Endothelial cell of umbilical vein (primary cell): ENCODE data around the gene SLC16A4. TPM values are rescaled to one million over a fixed set of nuclear protein-coding genes. Genes with fewer than 3 reads are reported as not detected.

Experiments used
- BruUV-seq: library from RNA; stranded (reverse); fragments of 400-500 nt; replicated peaks from 2 replicates; lab custom pipeline; 2021; lab: Mats Ljungman, UMichigan
- CTCF ChIA-PET: fragments of 300-600, 350-600 bp; sonication (Branson Sonifier 250); formaldehyde crosslinking; loops from one replicate; lab custom pipeline; 2021; ENCODE audit warnings: antibody characterized with exemption, inconsistent platforms; lab: Charles Lee
- POLR2A ChIA-PET: fragments of 300-600, 350-600 bp; sonication (Branson Sonifier 250); formaldehyde crosslinking; loops from one replicate; lab custom pipeline; 2021; ENCODE audit warnings: antibody characterized with exemption, inconsistent platforms; lab: Charles Lee
- DNase-seq: peaks from one replicate; pipeline ENCODE4 v3.0.0-alpha.2; 2011; ENCODE audit warnings: low read depth, low spot score
- FAIRE-seq: peaks from 2 replicates; lab custom pipeline; 2011; peaks lifted over from hg19 to GRCh38; lab: Jason Lieb, UNC
- H2AFZ ChIP-seq: 2 replicates; pipeline ENCODE4 v1.6.0; 2012; ENCODE audit warnings: low read depth, low read length, control low read depth, inconsistent platforms
- H3K27ac ChIP-seq: 2 replicates; pipeline ENCODE4 v1.5.1; 2011; ENCODE audit warnings: low read depth, mild to moderate bottlenecking, control low read depth, low read length, moderate library complexity; ENCODE audit not compliant: insufficient read depth
- H3K27me3 ChIP-seq, 2 experiments: 2 replicates each; pipeline versions ENCODE4 v1.6.0 to v1.6.1; 2011; ENCODE audit warnings: low read length in 2 of 2, mixed read lengths in 1 of 2; ENCODE audit not compliant: control insufficient read depth in 2 of 2, insufficient read depth in 2 of 2
- H3K36me3 ChIP-seq, 2 experiments: 2 replicates in 1 of 2; 3 replicates in 1 of 2; pipeline ENCODE4 v1.5.1; 2011; ENCODE audit warnings: low read length in 2 of 2, mild to moderate bottlenecking in 1 of 2, moderate library complexity in 1 of 2; ENCODE audit not compliant: control insufficient read depth in 2 of 2, insufficient read depth in 2 of 2; ENCODE audit errors: extremely low read depth in 1 of 2
- H3K4me1 ChIP-seq: 3 replicates; pipeline ENCODE4 v1.5.1; 2011; ENCODE audit warnings: mild to moderate bottlenecking, low read length; ENCODE audit not compliant: control insufficient read depth, insufficient read depth; ENCODE audit errors: extremely low read depth
- H3K4me2 ChIP-seq: 2 replicates; pipeline ENCODE4 v1.6.1; 2011; ENCODE audit warnings: low read length, control low read depth, mixed read lengths; ENCODE audit not compliant: insufficient read depth
- H3K4me3 ChIP-seq, 3 experiments: fragments of 200-600 bp in 1 of 3; sonication (generic), shearing (Covaris generic) in 1 of 3; replicated peaks in 1 of 3; 2 replicates each; pipeline ENCODE4 v1.5.1; 2011 to 2016; ENCODE audit warnings: control low read depth in 3 of 3, low read length in 3 of 3, mild to moderate bottlenecking in 2 of 3, inconsistent platforms in 1 of 3, low read depth in 1 of 3, moderate library complexity in 1 of 3; ENCODE audit not compliant: insufficient read depth in 1 of 3
- H3K79me2 ChIP-seq: 2 replicates; pipeline ENCODE4 v1.6.0; 2012; ENCODE audit warnings: low read length, inconsistent platforms; ENCODE audit not compliant: control insufficient read depth, insufficient read depth
- H3K9ac ChIP-seq: replicated peaks from 2 replicates; pipeline ENCODE3; 2011; ENCODE audit warnings: low read length, control low read depth; ENCODE audit not compliant: insufficient read depth; ENCODE audit errors: extremely low read depth
- H3K9me1 ChIP-seq: replicated peaks from 3 replicates; pipeline ENCODE4 v1.6.0; 2011; ENCODE audit warnings: mild to moderate bottlenecking, low read length; ENCODE audit not compliant: control insufficient read depth, insufficient read depth; ENCODE audit errors: extremely low read depth
- H3K9me3 ChIP-seq: replicated peaks from 2 replicates; pipeline ENCODE4 v1.5.1; 2012; ENCODE audit warnings: low read length, inconsistent platforms; ENCODE audit not compliant: control insufficient read depth, insufficient read depth
- H4K20me1 ChIP-seq: replicated peaks from 2 replicates; pipeline ENCODE3; 2011; ENCODE audit warnings: mild to moderate bottlenecking, low read length; ENCODE audit not compliant: control insufficient read depth, insufficient read depth; ENCODE audit errors: extremely low read depth
- EZH2 ChIP-seq: IDR thresholded peaks from 2 replicates; pipeline ENCODE4 v1.6.1; 2012; ENCODE audit warnings: borderline replicate concordance, low read depth, mild to moderate bottlenecking, moderate library complexity, low read length, inconsistent platforms; ENCODE audit not compliant: severe bottlenecking
- FOS ChIP-seq: IDR thresholded peaks from 2 replicates; pipeline ENCODE4 v1.6.1; 2011; ENCODE audit warnings: mild to moderate bottlenecking, low read length, moderate library complexity, borderline replicate concordance; ENCODE audit not compliant: insufficient read depth
- GATA2 ChIP-seq: IDR thresholded peaks from 2 replicates; pipeline ENCODE4 v1.7.0; 2011; ENCODE audit warnings: low read depth, mild to moderate bottlenecking, moderate library complexity, mixed read lengths, low read length; ENCODE audit not compliant: insufficient read length, insufficient read depth
- JUN ChIP-seq: IDR thresholded peaks from 2 replicates; pipeline ENCODE4 v1.6.1; 2011; ENCODE audit warnings: borderline replicate concordance, low read depth; ENCODE audit not compliant: insufficient read length, insufficient read depth
- MAX ChIP-seq: IDR thresholded peaks from 2 replicates; pipeline ENCODE4 v1.6.1; 2011; ENCODE audit not compliant: insufficient read depth, insufficient read length
- MYC ChIP-seq: IDR thresholded peaks from one replicate; pipeline ENCODE4 v1.6.1; 2011; ENCODE audit warnings: mild to moderate bottlenecking, low read depth, low read length
- POLR2A ChIP-seq: IDR thresholded peaks from 2 replicates; pipeline ENCODE4 v1.6.1; 2012; ENCODE audit warnings: low read depth, mild to moderate bottlenecking, control low read depth, low read length
- POLR2AphosphoS5 ChIP-seq: IDR thresholded peaks from 2 replicates; pipeline ENCODE4 v1.6.1; 2012; ENCODE audit warnings: low read depth, mild to moderate bottlenecking, control low read depth, low read length, moderate library complexity; ENCODE audit not compliant: insufficient read depth
- dilution Hi-C: fragments of 300-500 bp; cut with MboI; formaldehyde crosslinking; loops from one replicate; pipeline ENCODE4 v1.15.0; 2019; ENCODE audit warnings: low sequenced_read_pairs; ENCODE audit not compliant: extremely low pct_ligation_motif_present
- intact Hi-C: fragments of 100-400 bp; cut with micrococcal nuclease; formaldehyde crosslinking; loops from one replicate; pipeline ENCODE4 v1.10.0; 2022
- polyA plus RNA-seq, 4 experiments: library from polyadenylated mRNA; depleted of rRNA in 3 of 4; stranded (reverse) in 3 of 4; unstranded in 1 of 4; fragments of >200 nt; gene quantifications; 2 replicates each; pipeline versions ENCODE4 v1.2.1 to v1.2.3, GENCODE V29; 2011 to 2012; ENCODE audit warnings: missing spikeins in 1 of 4
- total RNA-seq: library from RNA; stranded (reverse); gene quantifications from 2 replicates; pipeline ENCODE4 v1.2.3, GENCODE V29; 2021
- TF ChIP-seq, protein P1 (sequence below), 2 donors: IDR thresholded peaks; 1 replicate in 1 of 2; 2 replicates in 1 of 2; pipeline ENCODE4 v1.5.1; 2011; ENCODE audit warnings: low read length in 2 of 2, mild to moderate bottlenecking in 2 of 2, moderate library complexity in 2 of 2, control low read depth in 1 of 2, inconsistent platforms in 1 of 2, low read depth in 1 of 2; ENCODE audit not compliant: insufficient read depth in 1 of 2; ENCODE audit errors: extremely low read depth in 1 of 2

The SLC16A4 gene
- total and polyA plus RNA-seq, 2 donors (not counting 3 experiments of a cell fraction or from before 2014, with no cell fraction given): 2.8 to 7.2 TPM

GRCh38 chr1:110341872-110342331 is 48.9 kb downstream of the SLC16A4 start:
- Histone ChIP-seq H3K9me3 (no peaks in the 10 kb centered on the region), H3K27ac (no peak overlapping the region)

More at GRCh38 chr1:110341872-110342331, 48.9 kb downstream of the SLC16A4 start:
- no peak overlapping the region for H2AFZ ChIP-seq
- FAIRE-seq (no peak), DNase-seq (no peak)
- H4K20me1 ChIP-seq: peaks cover 10% of the 10 kb centered on the region
- H3K9me1 ChIP-seq: no peaks in the 10 kb centered on the region
- TF ChIP-seq MYC (no peak), FOS (no peak), EZH2 (no peak), POLR2A (no peak), GATA2 (no peak), POLR2AphosphoS5 (no peak), JUN (no peak), MAX (no peak)
- TF ChIP-seq, protein P1, sequence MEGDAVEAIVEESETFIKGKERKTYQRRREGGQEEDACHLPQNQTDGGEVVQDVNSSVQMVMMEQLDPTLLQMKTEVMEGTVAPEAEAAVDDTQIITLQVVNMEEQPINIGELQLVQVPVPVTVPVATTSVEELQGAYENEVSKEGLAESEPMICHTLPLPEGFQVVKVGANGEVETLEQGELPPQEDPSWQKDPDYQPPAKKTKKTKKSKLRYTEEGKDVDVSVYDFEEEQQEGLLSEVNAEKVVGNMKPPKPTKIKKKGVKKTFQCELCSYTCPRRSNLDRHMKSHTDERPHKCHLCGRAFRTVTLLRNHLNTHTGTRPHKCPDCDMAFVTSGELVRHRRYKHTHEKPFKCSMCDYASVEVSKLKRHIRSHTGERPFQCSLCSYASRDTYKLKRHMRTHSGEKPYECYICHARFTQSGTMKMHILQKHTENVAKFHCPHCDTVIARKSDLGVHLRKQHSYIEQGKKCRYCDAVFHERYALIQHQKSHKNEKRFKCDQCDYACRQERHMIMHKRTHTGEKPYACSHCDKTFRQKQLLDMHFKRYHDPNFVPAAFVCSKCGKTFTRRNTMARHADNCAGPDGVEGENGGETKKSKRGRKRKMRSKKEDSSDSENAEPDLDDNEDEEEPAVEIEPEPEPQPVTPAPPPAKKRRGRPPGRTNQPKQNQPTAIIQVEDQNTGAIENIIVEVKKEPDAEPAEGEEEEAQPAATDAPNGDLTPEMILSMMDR (IDR thresholded peaks at IDR 0.05; ENCODE audit: extremely low read depth in 1 of 2, insufficient read depth in 1 of 2, low read depth in 1 of 2, low read length in 2 of 2): no peak
- peaks cover 37% of the 10 kb centered on the region for H3K4me1 ChIP-seq
- no peak overlapping the region for H3K9ac ChIP-seq
- no peaks in the 10 kb centered on the region for H3K27me3 ChIP-seq
- peak overlapping the region in 1 of 3 experiments; percentile 24 for H3K4me3 ChIP-seq
- dilution Hi-C loops: no loop called here
- intact Hi-C loops: no loop called here
- CTCF ChIA-PET: interaction anchor here (5.5 kb wide), 1 partner anchor 133 kb away, joined by 80 read pairs; the partner anchor contains the start of gene KCNC4
- POLR2A ChIA-PET: no interaction called here
- H3K4me2 ChIP-seq: peak overlapping the region; percentile 77
- BruUV-seq: no TSS peak
- H3K79me2 ChIP-seq: peaks cover 75% of the 10 kb centered on the region
- peaks cover 8% of the 10 kb centered on the region in 2 experiments for H3K36me3 ChIP-seq
